SW 1271 (cell line): ENCODE results near the gene S100A13.
"Not testable (repeated sequence)": the region's sequence is repeated elsewhere in the genome, so short reads cannot be mapped to it uniquely, and the experiment has no call there.

ENCODE experiments used
- DNase-seq, 2 experiments: peaks; one replicate each; lab custom pipeline; 2025; lab: John Stamatoyannopoulos, UW

S100A13 gene

DNA sequence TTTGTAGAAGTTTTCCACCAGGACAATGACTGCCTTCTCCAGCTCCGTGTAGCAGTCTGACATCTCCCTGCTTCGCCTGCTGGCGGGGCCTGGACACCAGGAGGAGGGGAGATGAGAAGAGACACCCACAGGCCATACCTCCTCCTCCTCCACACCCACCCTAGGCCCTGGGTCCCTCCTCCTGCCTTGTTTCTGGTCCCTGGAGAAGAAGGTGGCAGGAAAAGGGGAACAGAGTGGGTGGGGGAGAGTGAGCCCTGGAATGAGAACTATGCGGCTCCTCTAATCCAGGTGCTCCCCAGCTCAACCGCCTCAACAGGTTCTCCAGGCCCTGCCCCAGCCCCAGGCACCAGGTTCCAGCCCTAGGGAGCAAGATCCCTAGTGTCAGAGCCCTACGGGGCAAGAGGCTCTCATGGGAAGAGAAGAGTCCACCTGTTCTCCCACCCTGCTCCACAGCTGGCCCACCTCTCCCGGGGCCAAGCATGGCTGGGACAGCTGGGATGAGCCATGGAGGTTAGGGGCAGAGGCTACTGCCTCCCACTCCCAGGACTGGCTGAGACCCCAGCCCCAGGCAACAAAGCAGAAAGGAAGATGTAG, 19.1 kb downstream of the S100A13 start:
- peak; percentile 2 to 44 for DNase-seq

DNA sequence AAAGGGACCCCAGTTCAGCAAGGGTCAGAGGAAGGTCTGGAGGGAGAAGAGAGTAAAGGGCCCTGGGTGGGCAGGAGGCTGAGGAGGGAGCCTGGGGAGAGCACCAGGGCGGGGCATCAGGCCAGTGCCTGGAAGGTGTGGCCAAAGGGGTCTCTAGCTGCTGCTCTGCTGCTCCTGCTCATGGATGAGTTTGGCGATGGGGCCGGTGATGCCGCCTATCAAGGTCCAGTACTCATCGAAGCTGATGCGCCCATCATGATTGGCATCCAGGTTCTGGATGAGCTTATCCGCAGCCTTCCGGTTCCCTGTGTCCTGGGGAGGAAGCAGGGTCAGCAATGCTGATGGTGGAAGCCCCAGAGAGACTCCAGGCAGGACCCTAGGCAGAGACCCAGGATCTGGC, 19.9 kb downstream of the S100A13 start:
- no peak for DNase-seq

DNA sequence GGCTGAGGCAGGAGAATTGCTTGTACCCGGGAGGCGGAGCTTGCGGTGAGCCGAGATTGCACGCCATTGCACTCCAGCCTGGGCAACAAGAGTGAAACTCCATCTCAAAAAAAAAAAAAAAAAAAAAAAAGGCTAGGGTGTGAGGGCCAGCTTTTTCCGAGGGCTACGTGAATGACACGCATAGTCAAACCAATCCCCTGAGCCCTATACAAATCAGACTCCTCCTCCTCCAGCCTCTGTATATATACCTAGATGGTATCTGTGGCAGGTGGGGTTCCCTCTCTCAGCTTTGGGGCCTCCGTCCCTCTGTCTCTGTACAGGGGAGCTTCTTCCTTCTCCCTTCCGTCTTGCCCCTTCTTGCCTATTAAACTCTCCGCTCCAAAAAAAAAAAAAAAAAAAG, 21.1 kb downstream of the S100A13 start:
- DNase-seq, result no peak

- no peak for DNase-seq
Observed at GRCh38 chr1:153602749-153603148, 24.6 kb downstream of the S100A13 start.

GRCh38 chr1:153599847-153600246, 27.5 kb downstream of the S100A13 start:
- DNase-seq, result no peak

DNA sequence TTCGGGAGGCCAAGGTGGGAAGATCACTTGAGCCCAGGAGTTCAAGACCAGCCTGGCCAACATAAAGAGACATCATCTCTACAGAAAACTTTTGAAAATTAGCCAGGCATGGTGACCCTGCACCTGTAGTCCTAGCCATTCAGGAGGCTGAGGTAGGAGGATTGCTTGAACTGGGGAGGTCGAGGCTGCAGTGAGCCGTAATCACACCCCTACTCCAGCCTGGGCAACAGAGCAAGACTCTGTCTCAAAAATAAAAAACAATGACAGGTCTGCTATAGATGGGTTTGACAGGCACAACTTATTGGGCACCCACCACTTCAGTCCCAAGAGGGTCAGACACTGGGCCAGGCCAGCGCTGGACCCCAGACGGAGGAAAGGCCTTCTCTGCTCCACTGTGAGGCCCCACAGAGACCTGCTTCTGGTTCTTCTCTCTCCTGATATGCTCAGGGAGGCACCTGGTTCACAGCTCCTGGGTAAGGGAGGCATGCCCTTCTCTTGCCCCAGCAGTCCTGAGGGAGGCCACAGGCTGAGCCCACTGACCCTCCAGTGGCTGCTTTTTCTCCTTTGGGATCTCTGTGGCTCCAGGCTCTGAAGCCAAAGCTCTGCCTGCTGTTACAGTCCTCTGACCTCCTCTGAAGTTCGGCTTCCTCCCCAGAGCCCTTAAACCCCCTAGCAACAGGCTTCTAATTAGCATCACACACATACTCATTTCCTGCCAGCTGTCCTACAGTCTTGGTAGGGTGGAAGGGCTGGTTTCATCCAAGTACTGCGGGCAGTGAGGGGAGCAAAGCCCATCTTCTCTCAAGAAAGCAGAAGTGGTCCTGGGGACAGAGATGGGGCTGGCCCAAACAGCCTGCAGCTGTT, 28.8 kb downstream of the S100A13 start:
- DNase-seq, result no peak

GRCh38 chr1:153597206-153597605, 30.1 kb downstream of the S100A13 start:
- DNase-seq, result no peak

GRCh38 chr1:153592748-153593147, 34.6 kb downstream of the S100A13 start:
- no peak for DNase-seq

GRCh38 chr1:153588482-153588881, 38.8 kb downstream of the S100A13 start:
- DNase-seq, result no peak

DNA sequence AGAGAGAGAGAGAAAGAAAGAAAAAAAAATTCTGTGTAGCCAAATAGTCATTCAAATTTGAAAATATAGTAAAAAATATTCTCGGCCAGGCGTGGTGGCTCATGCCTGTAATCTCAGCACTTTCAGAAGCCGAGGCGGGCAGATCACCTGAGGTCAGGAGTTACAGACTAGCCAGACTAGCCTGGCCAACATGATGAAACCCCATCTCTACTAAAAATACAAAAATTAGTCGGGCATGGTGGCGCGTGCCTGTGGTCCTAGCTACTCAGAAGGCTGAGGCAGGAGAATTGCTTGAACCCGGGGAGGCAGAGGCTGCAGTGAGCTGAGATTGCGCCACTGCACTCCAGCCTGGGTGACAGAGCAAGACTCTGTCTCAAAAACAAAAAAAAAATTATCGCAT, 39.3 kb downstream of the S100A13 start:
- DNase-seq, result not testable (repeated sequence)

GRCh38 chr1:153587314-153587713, 40.0 kb downstream of the S100A13 start:
- DNase-seq, result no peak

- DNase-seq, result no peak
Observed at GRCh38 chr1:153586347-153586746, 41.0 kb downstream of the S100A13 start.

GRCh38 chr1:153585006-153585405, 42.3 kb downstream of the S100A13 start:
- no peak for DNase-seq

DNA sequence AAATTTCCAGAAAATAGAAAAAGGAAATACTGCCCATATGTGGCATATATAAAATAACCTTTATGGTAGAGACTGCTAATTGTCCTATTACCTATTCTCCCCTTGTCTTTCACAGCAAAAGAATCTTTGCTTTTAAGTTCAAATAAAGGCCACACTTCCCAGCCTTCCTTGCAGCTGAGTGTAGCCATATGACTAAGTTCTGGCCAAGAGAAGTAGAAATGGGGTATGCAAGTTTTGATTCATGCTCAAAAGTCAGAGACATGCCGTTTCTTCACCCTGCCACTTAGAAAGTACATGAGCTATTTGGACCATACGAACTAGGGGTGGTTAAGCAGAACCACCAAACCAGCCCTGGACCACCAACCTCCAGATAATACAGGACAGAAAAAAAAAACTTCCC, 43.3 kb downstream of the S100A13 start:
- DNase-seq, result no peak

GRCh38 chr1:153583514-153583913, 43.8 kb downstream of the S100A13 start:
- DNase-seq, result not testable (repeated sequence)

DNA sequence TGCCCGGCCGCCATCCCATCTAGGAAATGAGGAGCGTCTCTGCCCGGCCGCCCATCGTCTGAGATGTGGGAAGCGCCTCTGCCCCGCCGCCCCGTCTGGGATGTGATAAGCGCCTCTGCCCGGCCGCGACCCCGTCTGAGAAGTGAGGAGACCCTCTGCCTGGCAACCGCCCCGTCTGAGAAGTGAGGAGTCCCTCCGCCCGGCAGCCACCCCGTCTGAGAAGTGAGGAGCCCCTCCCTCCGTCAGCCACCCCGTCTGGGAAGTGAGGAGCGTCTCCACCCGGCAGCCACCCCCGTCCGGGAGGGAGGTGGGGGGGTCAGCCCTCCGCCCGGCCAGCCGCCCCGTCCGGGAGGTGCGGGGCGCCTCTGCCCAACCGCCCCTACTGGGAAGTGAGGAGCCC, 44.5 kb downstream of the S100A13 start:
- DNase-seq, result not testable (repeated sequence)

DNA sequence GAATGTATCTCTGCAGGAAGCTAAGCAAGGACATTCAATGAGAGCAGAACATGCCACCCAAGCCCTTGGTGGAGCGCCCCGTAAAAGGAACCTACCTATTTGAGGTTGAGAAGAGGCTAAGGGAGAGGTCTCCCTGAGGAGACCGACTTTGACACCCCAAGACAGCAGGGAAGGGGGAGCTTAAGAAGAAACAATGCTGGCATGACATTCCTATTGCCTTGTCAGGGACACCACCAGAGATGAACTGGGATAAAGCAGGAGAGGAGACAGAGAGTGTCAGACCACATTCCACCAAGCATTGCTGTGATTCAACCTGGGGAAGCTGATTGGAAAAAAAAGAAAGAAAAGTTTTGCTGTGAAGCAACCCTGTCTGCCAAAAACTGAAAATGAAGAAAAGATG, 48.4 kb downstream of the S100A13 start:
- DNase-seq, result no peak

- DNase-seq, result no peak
Observed at GRCh38 chr1:153578490-153578889, 48.8 kb downstream of the S100A13 start.

DNA sequence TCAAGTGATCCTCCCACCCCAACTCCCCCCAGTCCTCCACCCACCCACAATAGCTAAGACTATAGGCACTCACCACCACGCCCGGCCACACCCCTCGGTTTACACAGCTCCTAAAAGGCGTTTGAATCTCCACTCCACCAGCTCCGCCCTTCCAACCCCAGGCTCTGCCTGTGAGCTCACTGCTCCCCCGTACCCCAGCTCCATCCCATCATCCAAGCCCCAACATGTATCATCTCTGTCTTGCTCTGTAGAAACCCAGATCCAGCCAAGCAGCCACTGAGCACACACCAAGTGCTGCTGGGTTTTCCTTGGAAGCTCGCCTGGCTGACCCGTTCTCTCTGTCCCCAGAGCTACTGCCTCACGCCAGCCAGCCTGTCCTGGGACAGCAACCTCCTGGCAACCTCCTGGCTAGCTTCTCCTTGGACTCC, 49.7 kb downstream of the S100A13 start:
- no peak for DNase-seq

DNA sequence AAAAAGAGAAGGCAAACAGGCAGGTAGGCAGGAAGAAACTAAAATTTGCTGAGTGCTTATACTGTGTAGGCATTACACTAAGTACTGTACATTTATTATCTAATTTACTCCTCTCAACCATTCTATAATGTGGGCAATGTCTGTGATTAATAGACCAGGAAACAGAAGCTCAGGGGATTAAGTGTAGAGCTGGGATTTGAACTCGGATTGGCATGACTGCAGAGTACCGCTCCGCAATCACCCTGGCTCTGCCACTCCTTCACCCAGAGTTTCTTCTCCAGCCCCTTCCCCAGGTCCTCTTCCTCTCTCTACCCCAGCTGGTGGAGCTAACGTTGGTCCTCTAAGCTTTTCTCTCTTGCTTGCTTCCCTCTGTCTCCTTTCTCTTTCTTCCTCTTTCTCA, 50.2 kb downstream of the S100A13 start:
- no peak for DNase-seq

- DNase-seq, result not testable (repeated sequence)
Observed at GRCh38 chr1:153575497-153575896, 51.8 kb downstream of the S100A13 start.

DNA sequence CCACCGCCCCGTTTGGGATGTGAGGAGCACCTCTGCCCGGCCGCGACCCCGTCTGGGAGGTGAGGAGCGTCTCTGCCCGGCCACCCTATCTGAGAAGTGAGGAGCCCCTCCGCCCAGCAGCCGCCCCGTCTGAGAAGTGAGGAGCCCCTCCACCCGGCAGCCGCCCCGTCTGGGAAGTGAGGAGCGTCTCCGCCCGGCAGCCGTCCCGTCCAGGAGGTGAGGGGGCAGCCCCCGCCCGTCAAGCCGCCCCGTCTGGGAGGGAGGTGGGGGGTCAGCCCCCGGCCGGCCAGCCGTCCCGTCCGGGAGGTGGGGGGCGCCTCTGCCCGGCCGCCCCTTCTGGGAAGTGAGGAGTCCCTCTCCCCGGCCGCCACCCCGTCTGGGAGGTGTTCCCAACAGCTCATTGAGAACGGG, 52.2 kb downstream of the S100A13 start:
- not testable (repeated sequence) for DNase-seq

- no peak for DNase-seq
Observed at GRCh38 chr1:153573351-153573750, 54.0 kb downstream of the S100A13 start.
